ES-I3 (cell line): ENCODE data around the gene ABITRAM.
"Not testable (repeated sequence)": the region's sequence is repeated elsewhere in the genome, so short reads cannot be mapped to it uniquely, and the experiment has no call there.

Source experiments
- H3K36me3 ChIP-seq: 2 replicates; pipeline ENCODE4 v1.6.1; 2013; ENCODE audit warnings: mild to moderate bottlenecking, low read length, control low read depth, moderate library complexity; ENCODE audit not compliant: insufficient read depth
- H3K4me1 ChIP-seq: 2 replicates; pipeline ENCODE4 v1.6.1; 2013; ENCODE audit warnings: mild to moderate bottlenecking, control low read depth, low read length; ENCODE audit not compliant: insufficient read depth
- H3K9ac ChIP-seq: 2 replicates; pipeline ENCODE4 v1.6.1; 2013; ENCODE audit warnings: low read depth, mild to moderate bottlenecking, low read length, moderate library complexity
- H3K9me3 ChIP-seq: 2 replicates; pipeline ENCODE4 v1.6.1; 2013; ENCODE audit warnings: mild to moderate bottlenecking, low read length, moderate library complexity; ENCODE audit not compliant: control insufficient read depth, insufficient read depth

Gene ABITRAM

DNA sequence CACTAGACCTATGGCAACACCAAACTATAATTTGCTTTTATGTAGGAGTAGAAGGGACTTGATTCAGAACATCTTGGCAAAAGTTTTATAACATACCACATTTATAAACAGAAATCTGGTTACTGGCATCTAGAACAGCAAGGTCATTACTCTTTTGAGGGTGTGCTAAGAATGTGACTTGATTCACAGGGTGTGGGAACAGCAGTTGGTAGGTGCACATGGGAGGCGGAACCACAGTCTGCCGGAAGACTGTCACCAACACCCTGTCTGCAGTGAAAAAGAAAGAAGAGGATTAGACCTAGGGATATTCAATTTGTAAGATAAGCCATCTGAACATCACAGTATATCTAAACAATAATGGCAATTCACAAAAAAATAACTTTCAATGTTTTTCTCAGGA is 23.3 kb upstream of the ABITRAM start:
- Histone ChIP-seq H3K36me3 (peaks cover 18% of the 10 kb centered on the region), H3K9me3 (no peaks in the 10 kb centered on the region)

DNA sequence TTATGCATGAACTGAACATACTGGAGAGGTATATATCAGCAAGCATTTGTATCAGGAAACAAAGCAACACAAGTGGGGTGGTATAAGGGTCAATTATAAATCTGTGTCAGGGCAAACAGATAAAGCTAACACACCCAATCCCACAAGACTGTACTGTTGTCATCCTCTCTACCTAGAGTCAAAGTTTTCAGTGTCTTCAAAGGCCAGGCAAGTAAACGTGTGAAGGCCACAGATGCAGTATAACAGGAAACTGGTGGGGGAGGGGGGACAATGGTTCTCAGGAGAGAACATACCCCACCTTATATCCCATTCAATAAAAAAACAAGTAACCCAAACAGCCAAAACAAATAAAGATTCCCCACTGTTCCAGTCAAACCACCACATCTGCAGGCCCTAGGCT is 22.4 kb upstream of the ABITRAM start:
- Histone ChIP-seq H3K36me3 (peaks cover 21% of the 10 kb centered on the region), H3K4me1 (no peaks in the 10 kb centered on the region)

More for the DNA sequence above, 23.3 kb upstream of the ABITRAM start:
- no peaks in the 10 kb centered on the region for H3K4me1 ChIP-seq
- no peak overlapping the region for H3K9ac ChIP-seq

GRCh38 chr9:108913391-108913790 is 20.8 kb upstream of the ABITRAM start:
- H3K36me3 ChIP-seq, result peaks cover 21% of the 10 kb centered on the region
- no peaks in the 10 kb centered on the region for H3K4me1 ChIP-seq
- H3K9me3 ChIP-seq, result no peaks in the 10 kb centered on the region
- H3K9ac ChIP-seq, result no peak overlapping the region

More for the DNA sequence above, 22.4 kb upstream of the ABITRAM start:
- no peak overlapping the region for H3K9ac ChIP-seq
- H3K9me3 ChIP-seq, result no peaks in the 10 kb centered on the region

- no peak overlapping the region for H3K9ac ChIP-seq
- H3K4me1 ChIP-seq, result no peaks in the 10 kb centered on the region
- peaks cover 32% of the 10 kb centered on the region for H3K36me3 ChIP-seq
Measured at GRCh38 chr9:108919517-108919916, 14.7 kb upstream of the ABITRAM start.

GRCh38 chr9:108920401-108920800 is 13.8 kb upstream of the ABITRAM start:
- not testable (repeated sequence) for H3K9ac ChIP-seq, H3K9me3 ChIP-seq, H3K4me1 ChIP-seq
- peaks cover 30% of the 10 kb centered on the region for H3K36me3 ChIP-seq

More at GRCh38 chr9:108919517-108919916, 14.7 kb upstream of the ABITRAM start:
- no peaks in the 10 kb centered on the region for H3K9me3 ChIP-seq

DNA sequence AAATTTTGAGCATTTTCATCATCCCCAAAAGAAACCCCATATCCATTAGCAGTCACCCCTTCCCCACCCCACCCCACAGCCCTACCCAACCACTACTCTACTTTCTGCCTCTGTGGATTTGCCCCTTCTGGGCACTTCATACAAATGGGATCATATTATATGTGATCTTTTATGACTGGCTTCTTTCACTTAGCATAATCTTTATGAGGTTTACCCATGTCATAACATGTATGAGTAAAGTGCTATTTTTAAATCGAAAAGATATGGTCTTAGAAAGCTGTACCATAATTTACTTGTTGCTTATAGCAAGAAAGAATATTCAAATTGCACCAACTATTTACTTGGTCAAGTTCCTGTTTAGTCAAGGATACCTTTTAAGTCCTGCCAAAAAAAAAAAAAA is 13.0 kb upstream of the ABITRAM start:
- H3K36me3 ChIP-seq, result peaks cover 28% of the 10 kb centered on the region
- no peaks in the 10 kb centered on the region for H3K4me1 ChIP-seq
- H3K9ac ChIP-seq, result no peak overlapping the region
- no peaks in the 10 kb centered on the region for H3K9me3 ChIP-seq

- Histone ChIP-seq H3K9me3 (no peaks in the 10 kb centered on the region), H3K36me3 (peaks cover 31% of the 10 kb centered on the region), H3K9ac (no peak overlapping the region), H3K4me1 (no peaks in the 10 kb centered on the region)
Measured at GRCh38 chr9:108924466-108924865, 9.7 kb upstream of the ABITRAM start.

DNA sequence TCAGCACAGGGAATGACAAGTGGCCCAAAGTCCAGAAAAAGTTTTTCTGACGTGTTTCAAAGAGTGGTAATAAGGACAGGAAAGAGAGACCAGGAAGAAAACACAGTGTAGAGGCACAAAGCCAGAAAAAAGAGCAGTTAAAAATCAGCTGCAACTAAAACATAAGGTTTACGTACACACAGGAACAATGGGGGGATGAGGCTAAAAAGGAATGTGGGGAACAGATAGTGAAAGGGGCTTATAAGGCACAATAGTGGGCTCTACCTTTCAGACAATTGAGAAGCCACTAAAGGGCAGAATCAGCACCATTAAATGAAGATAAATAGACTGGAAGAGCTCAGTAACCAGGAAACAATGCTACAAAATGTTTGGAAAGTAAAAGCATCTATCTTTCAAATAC is 5.8 kb upstream of the ABITRAM start:
- Histone ChIP-seq H3K9me3 (no peaks in the 10 kb centered on the region), H3K36me3 (peaks cover 20% of the 10 kb centered on the region), H3K9ac (no peak overlapping the region)

GRCh38 chr9:108933231-108933717 is 926 bp upstream of the ABITRAM start:
- H3K36me3 ChIP-seq, result peaks cover 4% of the 10 kb centered on the region; the same call in 1 of the 2 replicates
- H3K9ac ChIP-seq, result peak overlapping the region; percentile 68
- no peaks in the 10 kb centered on the region for H3K9me3 ChIP-seq
- H3K4me1 ChIP-seq, result 0 out of 2 replicates have a peak, but pooled peaks cover 4% of the 10 kb centered on the region

More for the DNA sequence above, 5.8 kb upstream of the ABITRAM start:
- 0 out of 2 replicates have a peak, but pooled peaks cover 4% of the 10 kb centered on the region for H3K4me1 ChIP-seq

DNA sequence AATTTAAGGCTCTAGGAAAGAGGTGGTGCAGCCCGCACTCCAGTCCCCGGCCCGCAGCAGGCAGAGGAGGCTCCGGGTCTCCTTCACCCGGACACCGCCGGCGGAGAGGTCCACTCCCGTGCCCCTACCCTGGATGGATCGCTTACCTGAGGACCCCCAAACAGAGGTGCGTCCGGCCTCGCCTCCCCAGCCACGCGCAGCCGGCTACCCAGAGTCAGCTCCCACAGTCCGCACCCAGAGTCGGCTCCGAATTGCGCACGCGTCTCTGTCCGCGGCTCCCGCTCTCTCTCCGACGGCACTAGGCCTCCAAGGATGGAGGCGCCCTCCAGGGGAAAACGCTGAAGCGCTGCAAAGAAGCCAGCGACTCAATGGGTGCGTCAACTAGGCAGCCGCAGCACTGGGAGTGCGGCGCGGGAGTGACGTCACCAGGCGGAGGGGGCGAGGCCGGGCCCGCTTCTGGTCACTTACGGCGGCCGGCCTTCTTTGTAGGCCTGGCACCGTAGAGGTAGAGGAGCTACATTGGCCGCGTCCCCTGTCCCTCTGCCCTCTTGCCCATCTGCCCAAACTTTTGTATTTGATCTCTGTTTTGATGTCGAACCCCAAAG is 380 bp upstream of the ABITRAM start, which contains the start of gene ELP1:
Gene ELP1, minus strand, starts transcription at position 407 of the 605 bp plus-strand sequence. CDS start 2,978 bp downstream, outside the sequence.
- Histone ChIP-seq H3K9me3 (no peaks in the 10 kb centered on the region), H3K9ac (peak within 1 kb of the TSS; percentile 68), H3K36me3 (no peaks in the 10 kb centered on the region), H3K4me1 (0 out of 2 replicates have a peak, but pooled peaks cover 4% of the 10 kb centered on the region)

DNA sequence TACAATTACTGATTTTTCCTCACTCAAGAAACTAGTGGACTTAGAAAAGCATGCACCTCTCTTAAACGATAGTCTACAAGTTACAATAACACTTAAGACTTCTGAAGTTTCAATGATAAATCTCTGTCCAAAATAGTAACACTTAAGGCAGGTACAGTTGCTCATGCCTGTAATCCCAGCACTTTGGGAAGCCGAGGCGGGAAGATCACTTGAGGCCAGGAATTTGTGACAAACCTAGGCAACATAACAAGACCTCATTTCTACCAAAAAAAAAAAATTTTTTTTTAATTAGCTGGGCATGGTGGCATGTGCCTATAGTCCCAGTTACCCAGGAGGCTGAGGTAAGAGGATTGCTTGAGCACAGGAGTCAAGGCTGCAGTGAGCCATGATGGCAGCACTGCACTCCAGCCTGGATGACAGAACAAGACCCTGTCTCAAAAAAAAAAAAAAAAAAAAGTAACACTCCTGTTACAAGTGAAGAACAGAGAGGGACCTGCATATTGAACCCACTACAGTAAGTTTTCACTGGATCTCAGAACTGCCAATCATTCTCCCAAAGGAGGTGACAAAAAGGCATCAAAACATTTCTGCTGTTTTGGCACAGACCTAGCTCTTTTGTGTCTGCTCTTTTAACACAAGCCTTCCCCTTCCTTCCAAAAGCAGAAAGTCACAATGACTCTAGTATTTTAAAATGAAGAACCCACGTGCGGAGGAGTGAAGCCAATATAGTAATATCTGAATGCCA is 3.5 kb downstream of the ABITRAM start:
- H3K4me1 ChIP-seq, result 0 out of 2 replicates have a peak, but pooled peaks cover 2% of the 10 kb centered on the region
- H3K9ac ChIP-seq, result no peak overlapping the region
- H3K9me3 ChIP-seq, result no peaks in the 10 kb centered on the region
- H3K36me3 ChIP-seq, result no peaks in the 10 kb centered on the region

- H3K9me3 ChIP-seq, result no peaks in the 10 kb centered on the region
- no peaks in the 10 kb centered on the region for H3K4me1 ChIP-seq
- H3K9ac ChIP-seq, result no peak overlapping the region
- peaks cover 3% of the 10 kb centered on the region; the same call in 1 of the 2 replicates for H3K36me3 ChIP-seq
Measured at GRCh38 chr9:108939975-108940374, 5.8 kb downstream of the ABITRAM start.

DNA sequence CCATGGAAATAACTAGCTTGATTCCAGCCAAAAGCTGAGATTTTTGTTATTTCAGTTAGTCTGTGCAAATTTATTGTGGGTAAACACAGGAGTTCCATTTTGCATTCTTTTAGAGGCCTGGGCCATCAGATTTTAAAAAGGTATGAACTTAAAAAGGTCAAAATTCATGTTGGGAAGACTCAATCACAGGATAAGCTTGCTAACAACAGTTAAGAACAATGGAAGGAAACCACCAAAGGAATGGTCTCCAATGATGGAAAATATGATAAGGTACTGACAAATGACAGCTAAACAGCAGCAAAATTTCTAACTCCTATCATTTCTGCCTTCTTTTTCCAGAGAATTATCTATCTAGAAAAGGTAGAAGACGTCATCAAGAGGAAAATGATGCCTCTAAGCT is 16.0 kb downstream of the ABITRAM start:
- Histone ChIP-seq H3K9me3 (no peaks in the 10 kb centered on the region), H3K36me3 (no peaks in the 10 kb centered on the region), H3K4me1 (no peaks in the 10 kb centered on the region), H3K9ac (no peak overlapping the region)

- no peaks in the 10 kb centered on the region for H3K4me1 ChIP-seq
- no peaks in the 10 kb centered on the region for H3K9me3 ChIP-seq
- H3K9ac ChIP-seq, result no peak overlapping the region
- H3K36me3 ChIP-seq, result no peaks in the 10 kb centered on the region
Measured at GRCh38 chr9:108951578-108951977, 17.4 kb downstream of the ABITRAM start.
